ENCODE data around the gene AP4B1. TPM values are rescaled to one million over a fixed set of nuclear protein-coding genes. Genes with fewer than 3 reads are reported as not detected.
A peak's percentile ranks its signal among the peaks of the same experiment; 100 is the strongest.

AP4B1 gene
- total RNA-seq, 4 donors from 2014 or later, result 6.5 to 11.2 (median 8.4) TPM

- intact Hi-C loops (cut with DNase I; ENCODE audit: low total_unique reads) (loop anchor here (1.0 to 5.0 kb wide), 5 partner anchors 17 to 1313 kb away; partner anchors contain the start of genes CAPZA1, DCLRE1B, RSBN1 and ST7L), in situ Hi-C loops (cut with MboI; ENCODE audit: low sequenced_read_pairs in 4 of 4) (loop anchor here in 1 of 4 donors (10.0 kb wide), 1 partner anchor 115 kb away; the partner anchor contains the start of gene RSBN1)
- no peaks in the 10 kb centered on the region for H3K9me3 ChIP-seq
- no peaks in the 10 kb centered on the region for H3K36me3 ChIP-seq
- H3K4me1 ChIP-seq, result peaks cover 51% of the 10 kb centered on the region in 2 donors
- DNase-seq (peak; percentile 4 to 25), ATAC-seq (peak; percentile 57 to 63)
- H3K27ac ChIP-seq, result peak overlapping the region; percentile 92 to 98 (median 94)
- no peaks in the 10 kb centered on the region for H3K27me3 ChIP-seq
- peak overlapping the region; percentile 86 to 98 (median 90) for H3K4me3 ChIP-seq
- TF ChIP-seq POLR2A (IDR thresholded peaks at IDR 0.05), result no peak
- peak in 2 of 5 experiments; percentile 6 to 27 for TF ChIP-seq CTCF (IDR thresholded peaks at IDR 0.05 in 4 of 5, conservative IDR thresholded peaks at IDR 0.05 in 1 of 5)
These were observed 25.3 kb upstream of the AP4B1 start for GRCh38 chr1:113929750-113930498.

- H3K36me3 ChIP-seq, result no peaks in the 10 kb centered on the region
- DNase-seq (peak; percentile 86 to 88), ATAC-seq (peak; percentile 88 to 89)
- no peaks in the 10 kb centered on the region for H3K27me3 ChIP-seq
- peaks cover 45% of the 10 kb centered on the region in 2 donors for H3K4me1 ChIP-seq
- no peaks in the 10 kb centered on the region for H3K9me3 ChIP-seq
- intact Hi-C loops (cut with DNase I; ENCODE audit: low total_unique reads), result loop anchor here (1.0 to 5.0 kb wide), 5 partner anchors 16 to 1312 kb away; partner anchors contain the start of genes CAPZA1, DCLRE1B, RSBN1 and ST7L
- H3K27ac ChIP-seq, result peak within 1 kb of the TSS; percentile 92 to 98 (median 94)
- TF ChIP-seq POLR2A (IDR thresholded peaks at IDR 0.05) (peak; percentile 79 to 82), CTCF (IDR thresholded peaks at IDR 0.05 in 4 of 5, conservative IDR thresholded peaks at IDR 0.05 in 1 of 5) (peak in 1 of 5 experiments; percentile 28)
- in situ Hi-C loops (cut with MboI; ENCODE audit: low sequenced_read_pairs in 4 of 4), result no loop called here
- peak within 1 kb of the TSS; percentile 86 to 98 (median 90) for H3K4me3 ChIP-seq
These were observed 24.5 kb upstream of the AP4B1 start, which contains the start of gene HIPK1 for GRCh38 chr1:113928941-113929749. HIPK1 (plus strand) TSS chr1:113929324.

- Histone ChIP-seq H3K27me3 (no peaks in the 10 kb centered on the region), H3K4me1 (peaks cover 37 to 38% of the 10 kb centered on the region in 2 donors), H3K4me3 (peak overlapping the region; percentile 86 to 98 (median 90)), H3K9me3 (no peaks in the 10 kb centered on the region), H3K27ac (peak overlapping the region; percentile 92 to 98 (median 94)), H3K36me3 (no peaks in the 10 kb centered on the region)
- in situ Hi-C loops (cut with MboI; ENCODE audit: low sequenced_read_pairs in 4 of 4) (no loop called here), intact Hi-C loops (cut with DNase I; ENCODE audit: low total_unique reads) (loop anchor here (2.0 to 5.0 kb wide), 2 partner anchors 16 to 1311 kb away; partner anchors contain the start of genes CAPZA1 and ST7L)
- DNase-seq (no peak), ATAC-seq (no peak)
- TF ChIP-seq CTCF (IDR thresholded peaks at IDR 0.05 in 4 of 5, conservative IDR thresholded peaks at IDR 0.05 in 1 of 5) (no peak), POLR2A (IDR thresholded peaks at IDR 0.05) (no peak)
These were observed 23.8 kb upstream of the AP4B1 start for GRCh38 chr1:113928187-113928930.

- Histone ChIP-seq H3K9me3 (no peaks in the 10 kb centered on the region), H3K36me3 (no peaks in the 10 kb centered on the region), H3K4me1 (peaks cover 6 to 8% of the 10 kb centered on the region in 2 donors), H3K4me3 (no peak overlapping the region), H3K27me3 (no peaks in the 10 kb centered on the region), H3K27ac (no peak overlapping the region)
- DNase-seq, result no peak
- ATAC-seq, result no peak
- intact Hi-C loops (cut with DNase I; ENCODE audit: low total_unique reads), result no loop called here
- TF ChIP-seq CTCF (IDR thresholded peaks at IDR 0.05 in 4 of 5, conservative IDR thresholded peaks at IDR 0.05 in 1 of 5), result no peak
- no peak for TF ChIP-seq POLR2A (IDR thresholded peaks at IDR 0.05)
- in situ Hi-C loops (cut with MboI; ENCODE audit: low sequenced_read_pairs in 4 of 4), result loop anchor here in 2 of 4 donors (25.0 kb wide), 2 partner anchors 537 to 1312 kb away; partner anchors contain the start of genes CAPZA1 (in 1 of the 2), MAGI3 (in 1 of the 2) and ST7L (in 1 of the 2)
These were observed 19.9 kb upstream of the AP4B1 start for GRCh38 chr1:113924473-113924872.
